ENCODE results near the gene FAM174C. TPM values are rescaled to one million over a fixed set of nuclear protein-coding genes. Genes with fewer than 3 reads are reported as not detected.
"Not testable (repeated sequence)": the region's sequence is repeated elsewhere in the genome, so short reads cannot be mapped to it uniquely, and the experiment has no call there.

The FAM174C gene
- polyA plus RNA-seq, 6 donors from 2014 or later: 48.9 to 80.0 (median 64.7) TPM

DNA sequence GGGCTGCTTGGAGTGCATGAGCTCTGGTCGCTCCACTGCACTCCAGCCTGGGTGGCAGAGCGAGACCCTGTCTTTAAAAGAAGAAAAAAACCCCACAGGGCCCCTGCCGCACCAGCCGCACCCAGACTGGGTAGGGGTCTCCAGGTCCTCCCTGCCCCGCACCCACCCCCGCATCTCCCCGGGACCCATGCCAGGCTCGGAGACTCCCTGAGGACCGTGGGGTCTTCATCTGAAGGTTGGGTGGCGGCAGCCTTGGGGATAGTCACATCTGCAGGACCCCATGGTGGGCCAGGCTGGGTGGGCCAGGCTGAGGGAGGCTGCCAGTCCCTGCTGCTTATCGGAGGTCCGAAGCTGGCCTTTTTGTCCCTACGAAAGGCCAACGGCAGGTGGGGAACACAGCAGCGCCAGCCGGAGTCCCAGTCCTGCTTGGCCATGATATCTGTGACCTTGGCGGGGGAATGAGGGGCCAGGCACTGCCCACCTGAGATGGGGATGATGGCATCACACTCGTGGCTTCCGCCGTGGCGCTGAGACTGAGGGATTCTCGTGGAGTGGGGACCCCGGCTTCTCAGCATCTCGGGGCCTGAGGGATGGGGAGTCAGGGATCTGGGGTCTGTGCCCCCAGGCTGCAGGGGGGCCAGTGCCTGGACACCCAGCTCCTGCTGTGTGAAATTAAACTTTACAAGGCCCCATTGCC lies 21.4 kb downstream of the FAM174C start:
- peaks cover 0 to 35% (median 18%) of the 10 kb centered on the region in 3 donors for H3K27me3 Mint-ChIP-seq
- no peak for ATAC-seq (ENCODE audit: low read depth in 2 of 2)
- H3K27ac Mint-ChIP-seq: peak overlapping the region in 1 of 6 donors; percentile 7

DNA sequence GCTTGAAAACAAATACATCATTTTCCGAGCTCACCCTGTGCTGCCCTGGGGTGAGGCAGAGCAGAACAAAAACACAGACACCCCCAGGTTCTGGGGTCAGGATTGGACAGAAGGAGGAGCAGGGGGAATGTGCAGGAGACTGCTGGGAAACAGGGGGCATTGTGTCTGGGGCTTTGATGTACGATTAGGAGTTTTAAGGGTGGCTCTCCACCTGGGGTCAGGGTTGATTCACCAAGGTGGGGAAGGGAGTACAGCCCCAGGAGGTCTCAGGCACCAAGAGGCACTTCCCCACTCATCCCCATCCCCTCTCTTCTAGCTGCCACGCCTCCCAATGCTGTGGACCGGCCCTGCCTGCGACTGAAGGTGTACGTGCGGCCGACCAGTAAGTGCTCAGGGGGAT lies 22.9 kb downstream of the FAM174C start:
- no peak for DNase-seq
- Mint-ChIP-seq H3K4me1 (peaks cover 4% of the 10 kb centered on the region in 3 donors), H3K27me3 (peaks cover 0 to 24% (median 7%) of the 10 kb centered on the region in 3 donors), H3K36me3 (no peaks in the 10 kb centered on the region), H3K9me3 (no peaks in the 10 kb centered on the region), H3K4me3 (no peak overlapping the region), H3K27ac (no peak overlapping the region)
- ATAC-seq (ENCODE audit: low read depth in 2 of 2): no peak

More for the DNA sequence above, 21.4 kb downstream of the FAM174C start:
- Mint-ChIP-seq H3K4me1 (peaks cover 0 to 7% (median 6%) of the 10 kb centered on the region in 3 donors), H3K36me3 (no peaks in the 10 kb centered on the region), H3K4me3 (peak overlapping the region in 1 of 8 donors; percentile 30), H3K9me3 (no peaks in the 10 kb centered on the region)
- no peak for DNase-seq

DNA sequence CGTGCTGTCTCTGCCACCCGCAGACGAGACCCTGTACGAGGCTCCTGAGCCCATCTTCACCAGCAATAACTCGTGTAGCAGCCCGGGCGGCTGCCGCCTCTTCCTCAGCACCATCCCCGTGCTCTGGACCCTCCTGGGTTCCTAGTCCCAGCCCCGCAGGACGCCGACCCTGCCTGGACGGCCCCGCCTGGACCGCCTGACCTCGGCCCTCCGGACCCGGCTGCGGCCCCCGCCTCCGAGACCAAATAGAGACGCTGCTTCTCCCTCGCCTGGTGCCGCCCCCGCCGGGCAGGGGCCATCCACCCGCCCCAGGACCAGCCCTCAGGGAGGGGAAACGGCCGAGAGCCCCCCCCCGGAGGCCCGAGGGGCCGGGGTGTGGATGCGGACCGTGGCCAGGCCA lies 24.5 kb downstream of the FAM174C start:
- H3K4me3 Mint-ChIP-seq: no peak overlapping the region
- no peak for ATAC-seq (ENCODE audit: low read depth in 2 of 2)
- peaks cover 0 to 14% (median 1%) of the 10 kb centered on the region in 3 donors for H3K27me3 Mint-ChIP-seq
- no peaks in the 10 kb centered on the region for H3K36me3 Mint-ChIP-seq
- no peaks in the 10 kb centered on the region for H3K9me3 Mint-ChIP-seq
- no peak overlapping the region for H3K27ac Mint-ChIP-seq
- DNase-seq: no peak
- H3K4me1 Mint-ChIP-seq: peaks cover 6 to 13% (median 9%) of the 10 kb centered on the region in 3 donors

DNA sequence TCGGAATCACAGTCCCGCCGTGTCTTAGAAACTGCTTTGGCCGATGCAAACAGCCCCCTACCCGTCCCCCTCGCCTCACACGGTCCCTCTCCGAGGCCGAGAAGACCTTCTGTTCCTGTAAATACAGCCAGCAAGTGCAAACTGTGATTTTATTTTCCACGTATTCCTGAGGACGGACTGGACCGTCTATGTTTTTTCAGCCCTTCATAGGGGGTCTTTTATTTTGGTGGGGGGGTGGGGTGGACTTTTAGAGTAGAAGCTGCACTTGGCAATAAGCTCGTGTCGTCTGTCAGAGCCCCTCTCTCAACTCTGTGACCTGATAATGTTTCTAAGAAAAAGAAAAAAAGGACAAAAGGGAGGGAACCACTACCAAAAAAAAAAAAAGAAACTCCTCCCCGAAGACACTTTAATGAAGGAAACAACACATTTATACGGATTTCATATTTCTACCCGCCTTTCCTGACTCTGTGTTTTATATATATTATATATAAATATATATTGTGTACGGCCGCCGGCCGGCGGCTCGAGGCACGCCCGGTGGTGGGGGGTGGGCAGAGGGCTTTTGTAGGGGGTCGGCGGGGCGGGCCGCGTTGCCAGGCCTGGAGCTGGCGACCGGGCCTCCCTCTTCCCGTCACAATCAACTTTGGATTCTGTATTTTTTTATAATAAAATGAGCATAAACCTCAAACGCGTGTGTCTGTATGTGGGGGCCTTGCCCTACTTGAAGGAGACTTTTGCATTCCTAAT lies 25.6 kb downstream of the FAM174C start:
- DNase-seq: no peak
- Mint-ChIP-seq H3K27ac (no peak overlapping the region), H3K4me3 (no peak overlapping the region), H3K36me3 (no peaks in the 10 kb centered on the region), H3K9me3 (no peaks in the 10 kb centered on the region), H3K27me3 (peaks cover 0 to 12% (median 0%) of the 10 kb centered on the region in 3 donors), H3K4me1 (peaks cover 6 to 13% (median 9%) of the 10 kb centered on the region in 3 donors)
- no peak for ATAC-seq (ENCODE audit: low read depth in 2 of 2)

DNA sequence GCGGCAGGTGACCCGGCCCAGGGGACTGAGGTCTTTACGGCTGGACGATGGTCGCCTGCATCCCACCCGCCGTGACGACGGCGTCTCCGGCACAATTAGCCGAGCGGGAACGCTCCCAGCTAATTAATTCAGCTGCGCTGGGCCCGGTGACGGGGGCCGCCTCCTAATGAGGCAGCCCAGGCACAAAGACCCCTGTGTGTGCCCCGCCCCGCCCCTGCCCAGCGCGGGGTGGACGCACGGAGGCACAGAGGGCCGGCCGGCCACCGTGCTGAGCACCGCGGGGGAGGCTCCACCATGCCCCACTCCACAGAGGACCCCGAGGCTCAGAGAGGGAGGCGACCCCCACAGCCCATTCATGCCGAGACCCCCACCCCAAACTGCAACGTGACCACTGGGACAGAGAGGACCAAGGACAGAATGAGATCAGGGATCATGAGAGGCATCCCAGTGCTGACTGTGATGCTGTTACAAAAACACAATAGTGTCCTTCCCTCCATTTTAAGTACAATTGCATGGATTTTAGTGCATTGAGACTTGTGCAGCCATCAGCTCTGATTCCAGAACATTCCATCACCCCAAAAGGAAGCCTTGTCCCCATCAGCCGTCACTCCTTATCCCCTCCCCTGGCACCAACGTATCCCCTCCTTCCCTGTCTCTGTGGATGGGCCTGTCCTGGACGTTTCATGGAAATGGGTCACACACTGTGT lies 27.4 kb downstream of the FAM174C start:
- Mint-ChIP-seq H3K36me3 (no peaks in the 10 kb centered on the region), H3K9me3 (no peaks in the 10 kb centered on the region), H3K27ac (no peak overlapping the region)

DNA sequence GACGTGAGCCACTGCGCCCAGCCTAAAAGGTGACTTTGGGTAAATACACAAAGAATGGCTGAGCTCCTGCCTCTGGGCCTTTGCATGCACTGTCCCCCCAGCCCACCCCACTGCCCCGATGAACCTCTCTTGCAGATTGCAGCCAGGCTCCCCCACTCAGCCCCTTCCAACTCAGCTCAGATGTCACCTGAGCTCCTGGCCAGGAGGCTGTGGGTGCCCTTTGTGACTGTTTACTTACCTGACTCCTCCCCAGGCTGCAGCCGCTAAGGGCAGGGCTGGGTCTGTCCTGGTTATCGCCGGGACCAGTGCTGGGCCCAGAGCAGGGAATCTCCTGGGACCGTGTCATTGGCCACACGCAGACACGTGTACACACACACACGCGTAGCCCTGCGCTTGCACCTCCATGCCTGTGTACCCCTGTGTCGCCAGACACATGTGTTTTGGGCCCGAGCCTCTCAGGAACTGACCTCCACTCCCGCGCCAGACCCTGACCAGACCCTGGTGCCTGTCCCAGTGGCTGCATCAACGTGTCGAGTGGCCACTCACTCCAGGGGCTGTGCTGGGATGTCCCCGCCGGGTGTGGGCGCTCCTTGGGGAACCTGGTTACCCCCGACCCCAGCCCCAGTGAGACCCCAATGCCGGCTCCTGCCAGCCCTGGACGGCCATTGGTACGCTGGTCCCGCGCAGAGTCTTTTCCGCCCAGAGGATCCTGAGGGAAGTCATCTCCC lies 29.0 kb downstream of the FAM174C start:
- Mint-ChIP-seq H3K4me1 (peaks cover 6 to 13% (median 9%) of the 10 kb centered on the region in 3 donors), H3K9me3 (no peaks in the 10 kb centered on the region), H3K4me3 (peak overlapping the region in 1 of 8 donors; percentile 29), H3K36me3 (no peaks in the 10 kb centered on the region), H3K27me3 (no peaks in the 10 kb centered on the region), H3K27ac (no peak overlapping the region)
- no peak for ATAC-seq (ENCODE audit: low read depth in 2 of 2)
- DNase-seq: no peak

More for the DNA sequence above, 27.4 kb downstream of the FAM174C start:
- Mint-ChIP-seq H3K27me3 (peaks cover 0 to 8% (median 0%) of the 10 kb centered on the region in 3 donors), H3K4me3 (no peak overlapping the region), H3K4me1 (peaks cover 6 to 13% (median 9%) of the 10 kb centered on the region in 3 donors)
- ATAC-seq (ENCODE audit: low read depth in 2 of 2) (no peak), DNase-seq (no peak)

DNA sequence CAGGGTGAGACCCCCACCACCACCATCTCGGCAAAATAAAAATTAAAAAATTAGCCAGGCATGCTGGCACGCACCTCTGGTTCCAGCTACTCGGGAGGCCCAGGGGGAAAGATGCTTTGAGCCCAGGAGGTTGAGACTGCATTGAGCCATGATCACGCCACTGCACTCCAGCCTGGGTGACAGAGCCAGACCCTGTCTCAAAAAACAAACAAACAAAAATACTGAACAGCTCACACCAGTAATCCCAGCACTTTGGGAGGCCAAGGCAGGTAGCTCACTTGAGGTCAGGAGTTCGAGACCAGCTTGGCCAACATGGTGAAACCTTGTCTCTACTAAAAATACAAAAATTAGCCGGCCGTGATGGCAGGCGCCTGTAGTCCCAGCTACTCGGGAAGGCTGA lies 30.0 kb downstream of the FAM174C start:
- peaks cover 6 to 13% (median 9%) of the 10 kb centered on the region in 3 donors for H3K4me1 Mint-ChIP-seq
- not testable (repeated sequence) for H3K9me3 Mint-ChIP-seq; H3K27me3 Mint-ChIP-seq; DNase-seq; H3K36me3 Mint-ChIP-seq; H3K4me3 Mint-ChIP-seq; ATAC-seq (ENCODE audit: low read depth in 2 of 2)
- peak overlapping the region in 1 of 6 donors; percentile 49 for H3K27ac Mint-ChIP-seq

DNA sequence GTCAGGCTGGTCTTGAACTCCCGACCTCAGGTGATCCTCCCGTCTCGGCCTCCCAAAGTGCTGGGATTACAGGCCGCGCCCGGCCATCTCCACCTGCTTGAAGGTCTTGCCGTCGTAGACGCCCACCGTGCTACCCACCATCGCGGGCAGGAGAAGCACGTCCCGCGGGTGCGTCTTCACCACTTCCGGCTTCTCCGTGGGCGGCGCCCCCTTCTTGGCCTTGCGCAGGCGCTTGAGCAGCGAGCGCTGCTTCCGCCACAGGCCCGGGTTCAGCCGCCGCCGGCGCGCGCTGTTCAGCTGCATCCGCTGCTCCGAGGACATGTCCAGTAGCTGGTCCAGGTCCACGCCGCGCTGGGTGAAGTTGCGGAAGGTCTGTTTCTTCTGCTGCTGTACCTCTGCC lies 32.0 kb downstream of the FAM174C start:
- DNase-seq: no peak
- Mint-ChIP-seq H3K4me3 (peak overlapping the region in 1 of 8 donors; percentile 15), H3K9me3 (no peaks in the 10 kb centered on the region), H3K27ac (no peak overlapping the region), H3K27me3 (no peaks in the 10 kb centered on the region), H3K4me1 (peaks cover 6 to 13% (median 9%) of the 10 kb centered on the region in 3 donors), H3K36me3 (no peaks in the 10 kb centered on the region)
- ATAC-seq (ENCODE audit: low read depth in 2 of 2): no peak

DNA sequence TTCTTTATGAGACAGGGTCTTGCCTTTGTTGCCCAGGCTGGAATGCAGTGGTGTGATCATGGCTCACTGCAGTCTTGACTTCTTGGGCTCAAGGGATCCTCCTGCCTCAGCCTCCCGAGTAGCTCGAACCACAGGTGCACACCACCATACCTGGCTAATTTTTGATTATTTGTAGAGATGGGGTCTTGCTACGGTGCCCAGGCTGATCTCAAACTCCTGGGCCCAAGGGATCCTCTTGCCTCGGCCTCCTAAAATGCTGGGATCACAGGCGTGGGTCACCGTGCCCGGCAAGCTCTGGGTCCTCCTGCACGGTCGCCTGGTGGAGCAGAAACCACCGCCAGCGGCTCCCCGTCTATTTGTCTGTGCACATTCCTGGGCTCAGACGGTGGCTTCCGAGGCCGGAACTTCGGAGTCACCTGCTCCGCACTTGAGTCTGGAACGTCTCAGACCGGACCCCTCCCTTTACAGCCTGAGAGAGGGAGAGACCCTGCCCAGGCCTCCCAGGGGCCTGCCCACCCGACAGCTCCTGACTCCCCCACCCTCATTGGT lies 32.5 kb downstream of the FAM174C start:
- Mint-ChIP-seq H3K4me3 (no peak overlapping the region), H3K36me3 (no peaks in the 10 kb centered on the region)

DNA sequence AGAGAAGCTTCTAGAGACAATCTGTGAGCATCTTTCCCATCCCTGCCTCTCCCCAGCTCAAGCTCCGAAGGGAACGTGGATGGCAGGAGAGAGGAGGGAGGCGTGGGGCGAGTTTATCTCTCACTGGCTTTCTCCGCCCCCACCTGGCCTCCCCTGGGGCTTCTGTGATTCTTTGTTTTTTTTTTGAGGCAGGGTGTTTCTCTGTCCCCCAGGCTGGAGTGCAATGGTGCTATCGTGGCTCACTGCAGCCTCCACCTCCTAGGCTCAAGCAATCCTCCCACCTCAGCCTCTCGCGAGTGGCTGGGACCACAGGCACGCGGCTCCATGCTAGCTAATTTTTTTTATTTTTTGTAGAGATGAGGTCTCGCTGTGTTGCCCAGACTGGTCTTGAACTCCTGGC lies 33.4 kb downstream of the FAM174C start:
- Mint-ChIP-seq H3K4me1 (peaks cover 0 to 7% (median 4%) of the 10 kb centered on the region in 3 donors), H3K27me3 (peaks cover 0 to 3% (median 2%) of the 10 kb centered on the region in 3 donors), H3K36me3 (no peaks in the 10 kb centered on the region), H3K9me3 (no peaks in the 10 kb centered on the region), H3K27ac (no peak overlapping the region), H3K4me3 (no peak overlapping the region)
- DNase-seq (no peak), ATAC-seq (ENCODE audit: low read depth in 2 of 2) (no peak)

More for the DNA sequence above, 32.5 kb downstream of the FAM174C start:
- Mint-ChIP-seq H3K4me1 (peaks cover 6 to 13% (median 9%) of the 10 kb centered on the region in 3 donors), H3K27me3 (no peaks in the 10 kb centered on the region), H3K9me3 (no peaks in the 10 kb centered on the region), H3K27ac (no peak overlapping the region)
- ATAC-seq (ENCODE audit: low read depth in 2 of 2) (no peak), DNase-seq (no peak)

DNA sequence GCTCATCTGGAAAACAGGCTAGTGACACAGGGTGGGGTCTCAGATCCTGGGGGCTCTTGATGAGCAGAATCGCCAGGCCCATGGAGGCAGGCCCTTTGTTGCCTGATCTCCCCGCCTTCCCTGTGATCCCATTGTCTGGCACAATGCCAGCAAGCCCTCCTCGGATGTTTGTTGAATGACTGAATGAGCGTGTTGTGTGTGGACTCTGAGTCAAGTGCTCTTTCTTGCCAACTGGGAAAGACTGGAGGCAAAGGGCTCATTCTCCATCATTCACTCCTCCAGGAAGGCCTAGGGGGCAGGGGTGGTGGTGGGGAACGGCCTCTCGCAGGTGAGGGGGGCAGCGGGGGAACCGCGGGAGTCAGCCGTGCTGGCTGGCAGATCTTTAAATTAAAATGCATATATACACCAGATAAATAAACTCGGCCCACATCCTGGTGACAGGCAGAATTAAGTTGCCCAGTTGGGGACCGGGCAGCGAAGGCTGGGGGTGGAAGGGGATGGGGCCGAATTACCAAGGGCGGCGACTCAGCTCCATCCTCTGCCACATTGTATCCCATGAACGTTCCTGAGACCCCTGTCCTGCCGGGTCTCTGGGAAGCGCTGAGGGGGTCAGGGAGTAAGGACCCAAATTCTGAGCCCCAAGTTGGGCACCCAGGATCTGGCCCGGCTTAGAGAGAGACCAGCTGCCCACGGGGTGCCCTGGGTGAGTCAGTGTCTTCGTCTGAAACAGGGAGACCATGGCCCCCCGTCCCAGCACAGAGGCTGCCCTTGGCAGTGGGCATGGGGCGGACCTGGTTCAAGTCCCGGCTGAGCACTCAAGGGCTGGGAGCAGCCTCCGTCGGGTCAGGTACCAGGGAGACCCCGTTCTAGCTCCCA lies 34.9 kb downstream of the FAM174C start:
- H3K36me3 Mint-ChIP-seq: no peaks in the 10 kb centered on the region
- H3K4me3 Mint-ChIP-seq: no peak overlapping the region
- H3K4me1 Mint-ChIP-seq: no peaks in the 10 kb centered on the region
- H3K27ac Mint-ChIP-seq: no peak overlapping the region
- peaks cover 0 to 9% (median 4%) of the 10 kb centered on the region in 3 donors for H3K27me3 Mint-ChIP-seq
- no peaks in the 10 kb centered on the region for H3K9me3 Mint-ChIP-seq
- DNase-seq: no peak
- ATAC-seq (ENCODE audit: low read depth in 2 of 2): no peak

DNA sequence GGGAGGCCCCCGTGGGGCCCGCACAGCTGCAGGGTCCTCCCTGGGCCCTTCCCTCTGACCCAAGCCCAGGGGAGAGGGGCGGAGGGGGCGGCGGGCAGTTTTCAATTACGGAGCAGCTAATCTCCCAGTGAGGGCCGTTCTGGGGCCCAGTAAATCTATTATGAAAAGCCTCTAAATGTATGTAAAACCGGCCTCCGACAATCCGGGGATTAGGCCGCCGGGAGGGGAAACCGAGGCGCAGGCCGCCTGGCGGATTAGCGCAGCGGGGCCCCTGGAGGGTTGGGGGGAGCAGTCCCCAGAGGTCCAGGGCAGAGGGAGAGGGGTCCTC lies 35.5 kb downstream of the FAM174C start:
- H3K27me3 Mint-ChIP-seq: peaks cover 0 to 9% (median 4%) of the 10 kb centered on the region in 3 donors
- H3K36me3 Mint-ChIP-seq: no peaks in the 10 kb centered on the region
- ATAC-seq (ENCODE audit: low read depth in 2 of 2) (no peak), DNase-seq (no peak)
- H3K9me3 Mint-ChIP-seq: no peaks in the 10 kb centered on the region
- no peaks in the 10 kb centered on the region for H3K4me1 Mint-ChIP-seq
- H3K4me3 Mint-ChIP-seq: no peak overlapping the region
- H3K27ac Mint-ChIP-seq: no peak overlapping the region
